ENCODE data around the gene CIRBP.
"Not testable (repeated sequence)": the region's sequence is repeated elsewhere in the genome, so short reads cannot be mapped to it uniquely, and the experiment has no call there.

The CIRBP gene

GRCh38 chr19:1293782-1294604, 24.9 kb downstream of the CIRBP start:
- DNase-seq: no peak

DNA sequence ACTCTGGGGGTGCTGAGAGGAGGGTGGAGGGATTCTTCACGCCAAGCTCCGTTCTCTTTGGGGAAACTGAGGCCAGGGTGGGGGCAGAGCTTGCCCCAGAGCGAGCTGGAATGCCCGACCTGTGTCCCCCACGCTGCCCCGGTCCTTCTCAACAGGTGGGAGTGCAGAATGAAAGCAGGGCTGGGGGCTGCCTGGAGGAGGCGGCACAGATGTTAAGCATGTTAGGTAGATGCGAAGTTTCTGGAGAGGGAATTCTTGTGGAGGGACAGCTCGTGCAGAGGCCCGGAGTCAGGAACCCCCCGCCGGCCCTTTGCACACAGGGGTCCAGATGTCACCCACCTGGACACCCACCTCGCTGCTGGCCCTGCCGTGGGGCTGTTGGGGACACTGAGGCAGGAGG, 25.6 kb downstream of the CIRBP start:
- no peak for DNase-seq

DNA sequence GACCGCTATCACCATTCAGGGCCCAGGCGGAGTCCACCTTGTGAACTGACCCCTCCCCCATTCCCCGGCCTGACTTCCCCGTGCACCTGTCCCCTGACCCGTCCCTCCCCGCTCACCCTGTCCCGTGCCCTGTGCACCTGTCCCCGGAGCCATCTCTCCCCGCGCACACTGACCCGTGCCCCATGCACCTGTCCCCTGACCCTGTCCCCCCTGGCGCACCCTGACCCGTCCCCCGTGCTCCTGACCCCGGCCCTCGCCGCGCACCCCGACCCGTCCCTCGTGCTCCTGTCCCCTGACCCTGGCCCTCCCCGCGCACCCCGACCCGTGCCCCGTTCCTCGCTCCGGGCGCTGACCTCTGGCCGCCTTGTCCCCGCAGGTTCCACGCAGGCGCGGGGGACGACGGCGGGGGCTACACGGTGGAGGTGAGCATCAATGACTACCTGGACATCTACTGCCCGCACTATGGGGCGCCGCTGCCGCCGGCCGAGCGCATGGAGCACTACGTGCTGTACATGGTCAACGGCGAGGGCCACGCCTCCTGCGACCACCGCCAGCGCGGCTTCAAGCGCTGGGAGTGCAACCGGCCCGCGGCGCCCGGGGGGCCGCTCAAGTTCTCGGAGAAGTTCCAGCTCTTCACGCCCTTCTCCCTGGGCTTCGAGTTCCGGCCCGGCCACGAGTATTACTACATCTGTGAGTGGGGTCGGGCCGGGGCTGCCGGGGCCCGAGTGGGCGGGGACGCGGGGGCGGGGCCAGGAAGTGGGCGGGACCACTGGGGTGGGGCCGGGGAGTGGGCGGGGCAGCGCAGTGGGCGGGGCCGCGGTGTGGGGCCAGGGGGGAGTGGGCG, 26.3 kb downstream of the CIRBP start:
- DNase-seq: no peak

- no peak for DNase-seq
Measured at GRCh38 chr19:1296078-1296477, 26.9 kb downstream of the CIRBP start.

DNA sequence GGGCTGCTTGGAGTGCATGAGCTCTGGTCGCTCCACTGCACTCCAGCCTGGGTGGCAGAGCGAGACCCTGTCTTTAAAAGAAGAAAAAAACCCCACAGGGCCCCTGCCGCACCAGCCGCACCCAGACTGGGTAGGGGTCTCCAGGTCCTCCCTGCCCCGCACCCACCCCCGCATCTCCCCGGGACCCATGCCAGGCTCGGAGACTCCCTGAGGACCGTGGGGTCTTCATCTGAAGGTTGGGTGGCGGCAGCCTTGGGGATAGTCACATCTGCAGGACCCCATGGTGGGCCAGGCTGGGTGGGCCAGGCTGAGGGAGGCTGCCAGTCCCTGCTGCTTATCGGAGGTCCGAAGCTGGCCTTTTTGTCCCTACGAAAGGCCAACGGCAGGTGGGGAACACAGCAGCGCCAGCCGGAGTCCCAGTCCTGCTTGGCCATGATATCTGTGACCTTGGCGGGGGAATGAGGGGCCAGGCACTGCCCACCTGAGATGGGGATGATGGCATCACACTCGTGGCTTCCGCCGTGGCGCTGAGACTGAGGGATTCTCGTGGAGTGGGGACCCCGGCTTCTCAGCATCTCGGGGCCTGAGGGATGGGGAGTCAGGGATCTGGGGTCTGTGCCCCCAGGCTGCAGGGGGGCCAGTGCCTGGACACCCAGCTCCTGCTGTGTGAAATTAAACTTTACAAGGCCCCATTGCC, 27.6 kb downstream of the CIRBP start:
- DNase-seq: no peak

- no peak for DNase-seq
Measured at GRCh38 chr19:1298235-1298634, 29.1 kb downstream of the CIRBP start.

- DNase-seq: no peak
Measured at GRCh38 chr19:1299801-1300200, 30.7 kb downstream of the CIRBP start.

DNA sequence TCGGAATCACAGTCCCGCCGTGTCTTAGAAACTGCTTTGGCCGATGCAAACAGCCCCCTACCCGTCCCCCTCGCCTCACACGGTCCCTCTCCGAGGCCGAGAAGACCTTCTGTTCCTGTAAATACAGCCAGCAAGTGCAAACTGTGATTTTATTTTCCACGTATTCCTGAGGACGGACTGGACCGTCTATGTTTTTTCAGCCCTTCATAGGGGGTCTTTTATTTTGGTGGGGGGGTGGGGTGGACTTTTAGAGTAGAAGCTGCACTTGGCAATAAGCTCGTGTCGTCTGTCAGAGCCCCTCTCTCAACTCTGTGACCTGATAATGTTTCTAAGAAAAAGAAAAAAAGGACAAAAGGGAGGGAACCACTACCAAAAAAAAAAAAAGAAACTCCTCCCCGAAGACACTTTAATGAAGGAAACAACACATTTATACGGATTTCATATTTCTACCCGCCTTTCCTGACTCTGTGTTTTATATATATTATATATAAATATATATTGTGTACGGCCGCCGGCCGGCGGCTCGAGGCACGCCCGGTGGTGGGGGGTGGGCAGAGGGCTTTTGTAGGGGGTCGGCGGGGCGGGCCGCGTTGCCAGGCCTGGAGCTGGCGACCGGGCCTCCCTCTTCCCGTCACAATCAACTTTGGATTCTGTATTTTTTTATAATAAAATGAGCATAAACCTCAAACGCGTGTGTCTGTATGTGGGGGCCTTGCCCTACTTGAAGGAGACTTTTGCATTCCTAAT, 31.8 kb downstream of the CIRBP start:
- no peak for DNase-seq

- no peak for DNase-seq
Measured at GRCh38 chr19:1302533-1303239, 33.6 kb downstream of the CIRBP start.

DNA sequence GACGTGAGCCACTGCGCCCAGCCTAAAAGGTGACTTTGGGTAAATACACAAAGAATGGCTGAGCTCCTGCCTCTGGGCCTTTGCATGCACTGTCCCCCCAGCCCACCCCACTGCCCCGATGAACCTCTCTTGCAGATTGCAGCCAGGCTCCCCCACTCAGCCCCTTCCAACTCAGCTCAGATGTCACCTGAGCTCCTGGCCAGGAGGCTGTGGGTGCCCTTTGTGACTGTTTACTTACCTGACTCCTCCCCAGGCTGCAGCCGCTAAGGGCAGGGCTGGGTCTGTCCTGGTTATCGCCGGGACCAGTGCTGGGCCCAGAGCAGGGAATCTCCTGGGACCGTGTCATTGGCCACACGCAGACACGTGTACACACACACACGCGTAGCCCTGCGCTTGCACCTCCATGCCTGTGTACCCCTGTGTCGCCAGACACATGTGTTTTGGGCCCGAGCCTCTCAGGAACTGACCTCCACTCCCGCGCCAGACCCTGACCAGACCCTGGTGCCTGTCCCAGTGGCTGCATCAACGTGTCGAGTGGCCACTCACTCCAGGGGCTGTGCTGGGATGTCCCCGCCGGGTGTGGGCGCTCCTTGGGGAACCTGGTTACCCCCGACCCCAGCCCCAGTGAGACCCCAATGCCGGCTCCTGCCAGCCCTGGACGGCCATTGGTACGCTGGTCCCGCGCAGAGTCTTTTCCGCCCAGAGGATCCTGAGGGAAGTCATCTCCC, 35.2 kb downstream of the CIRBP start:
- DNase-seq: no peak

DNA sequence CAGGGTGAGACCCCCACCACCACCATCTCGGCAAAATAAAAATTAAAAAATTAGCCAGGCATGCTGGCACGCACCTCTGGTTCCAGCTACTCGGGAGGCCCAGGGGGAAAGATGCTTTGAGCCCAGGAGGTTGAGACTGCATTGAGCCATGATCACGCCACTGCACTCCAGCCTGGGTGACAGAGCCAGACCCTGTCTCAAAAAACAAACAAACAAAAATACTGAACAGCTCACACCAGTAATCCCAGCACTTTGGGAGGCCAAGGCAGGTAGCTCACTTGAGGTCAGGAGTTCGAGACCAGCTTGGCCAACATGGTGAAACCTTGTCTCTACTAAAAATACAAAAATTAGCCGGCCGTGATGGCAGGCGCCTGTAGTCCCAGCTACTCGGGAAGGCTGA, 36.2 kb downstream of the CIRBP start:
- not testable (repeated sequence) for DNase-seq

DNA sequence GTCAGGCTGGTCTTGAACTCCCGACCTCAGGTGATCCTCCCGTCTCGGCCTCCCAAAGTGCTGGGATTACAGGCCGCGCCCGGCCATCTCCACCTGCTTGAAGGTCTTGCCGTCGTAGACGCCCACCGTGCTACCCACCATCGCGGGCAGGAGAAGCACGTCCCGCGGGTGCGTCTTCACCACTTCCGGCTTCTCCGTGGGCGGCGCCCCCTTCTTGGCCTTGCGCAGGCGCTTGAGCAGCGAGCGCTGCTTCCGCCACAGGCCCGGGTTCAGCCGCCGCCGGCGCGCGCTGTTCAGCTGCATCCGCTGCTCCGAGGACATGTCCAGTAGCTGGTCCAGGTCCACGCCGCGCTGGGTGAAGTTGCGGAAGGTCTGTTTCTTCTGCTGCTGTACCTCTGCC, 38.2 kb downstream of the CIRBP start:
- DNase-seq: no peak

DNA sequence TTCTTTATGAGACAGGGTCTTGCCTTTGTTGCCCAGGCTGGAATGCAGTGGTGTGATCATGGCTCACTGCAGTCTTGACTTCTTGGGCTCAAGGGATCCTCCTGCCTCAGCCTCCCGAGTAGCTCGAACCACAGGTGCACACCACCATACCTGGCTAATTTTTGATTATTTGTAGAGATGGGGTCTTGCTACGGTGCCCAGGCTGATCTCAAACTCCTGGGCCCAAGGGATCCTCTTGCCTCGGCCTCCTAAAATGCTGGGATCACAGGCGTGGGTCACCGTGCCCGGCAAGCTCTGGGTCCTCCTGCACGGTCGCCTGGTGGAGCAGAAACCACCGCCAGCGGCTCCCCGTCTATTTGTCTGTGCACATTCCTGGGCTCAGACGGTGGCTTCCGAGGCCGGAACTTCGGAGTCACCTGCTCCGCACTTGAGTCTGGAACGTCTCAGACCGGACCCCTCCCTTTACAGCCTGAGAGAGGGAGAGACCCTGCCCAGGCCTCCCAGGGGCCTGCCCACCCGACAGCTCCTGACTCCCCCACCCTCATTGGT, 38.7 kb downstream of the CIRBP start:
- no peak for DNase-seq

- no peak for DNase-seq
Measured at GRCh38 chr19:1308718-1309117, 39.6 kb downstream of the CIRBP start.

- DNase-seq: no peak
Measured at GRCh38 chr19:1309977-1310852, 41.1 kb downstream of the CIRBP start.

- DNase-seq: no peak
Measured at GRCh38 chr19:1310853-1311180, 41.7 kb downstream of the CIRBP start.

DNA sequence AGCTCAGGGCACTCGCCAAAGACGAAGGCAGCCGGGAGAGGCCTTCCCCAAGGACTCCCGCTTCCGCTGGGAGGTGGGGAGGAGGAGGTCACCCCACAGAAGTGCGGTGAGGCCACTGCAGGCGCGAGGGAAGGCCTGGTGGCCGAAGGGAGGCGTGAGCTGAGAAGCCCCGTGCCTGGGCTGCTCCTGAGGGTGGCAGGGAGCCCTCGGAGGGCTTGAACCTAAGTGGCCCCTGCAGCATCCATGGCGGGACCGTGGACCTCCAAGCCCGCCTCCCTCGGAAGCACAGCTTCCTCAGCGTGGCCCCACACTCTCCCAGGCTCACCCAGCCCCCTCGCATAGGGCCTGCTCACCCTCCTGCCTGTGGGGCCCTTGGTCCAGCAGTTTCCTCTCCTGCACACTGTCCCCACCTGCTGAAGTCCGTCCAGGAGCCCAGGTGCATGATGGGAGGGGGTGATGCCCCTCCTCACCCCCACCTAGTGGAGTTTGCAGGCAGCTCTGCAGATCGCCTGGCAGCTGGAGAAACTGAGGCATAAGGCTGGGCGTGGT, 42.5 kb downstream of the CIRBP start:
- DNase-seq: no peak

DNA sequence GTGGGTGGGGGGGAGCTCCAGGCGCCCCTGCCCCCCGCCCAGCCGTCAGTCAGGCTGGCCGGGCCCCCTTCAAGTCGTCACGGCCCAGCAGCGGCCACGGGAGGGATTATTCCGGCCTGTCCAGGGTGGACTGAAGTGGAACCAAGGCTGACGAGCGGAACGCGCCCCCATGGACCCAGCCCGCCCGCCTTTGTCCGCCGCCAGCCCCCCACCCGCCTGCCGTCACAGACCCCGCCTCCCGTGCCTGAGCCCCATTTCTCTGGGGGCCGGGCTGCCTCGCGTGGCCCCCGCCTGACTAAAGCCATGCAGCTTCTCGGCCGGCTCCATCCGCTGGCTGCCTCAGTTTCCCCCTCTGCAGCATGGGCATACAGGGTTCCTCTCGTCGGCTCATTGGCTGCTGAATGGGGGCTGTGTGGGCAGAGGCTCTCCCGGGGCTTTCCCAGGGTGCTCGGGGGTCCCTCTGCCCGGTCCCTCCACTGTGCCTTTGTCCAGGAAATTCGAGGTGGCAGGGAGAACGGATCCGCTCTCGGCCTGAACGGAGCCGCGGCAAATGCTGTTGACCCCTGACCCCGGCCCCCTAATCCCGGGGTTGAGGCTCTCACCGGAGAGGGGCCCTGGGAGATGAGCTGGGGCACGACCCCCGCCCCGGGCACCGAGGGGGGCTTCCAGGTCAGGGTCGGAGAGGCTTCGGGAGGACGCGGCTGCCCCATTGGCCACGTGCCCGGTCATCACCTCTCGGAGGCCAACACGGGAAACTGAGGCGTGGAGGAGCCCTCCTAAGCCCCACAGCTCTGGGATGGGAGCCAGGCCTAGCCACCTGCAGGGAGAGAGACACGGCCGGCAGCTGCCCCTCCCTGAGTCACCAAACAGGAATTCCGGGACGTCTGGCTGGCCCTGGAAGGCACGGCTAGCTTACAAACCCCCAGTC, 43.9 kb downstream of the CIRBP start:
- no peak for DNase-seq

Data from Kasumi-1 (cell line).